ENCODE results near the gene NT5C3B. TPM values are rescaled to one million over a fixed set of nuclear protein-coding genes. Genes with fewer than 3 reads are reported as not detected.

The NT5C3B gene
- total and polyA plus RNA-seq, 12 donors = 14.5 to 48.5 (median 21.4) TPM

- peak overlapping the region in 4 of 10 donors; percentile 5 to 92 (median 19) for H3K4me3 ChIP-seq
- H3K27ac ChIP-seq = peak overlapping the region; percentile 76 to 97 (median 95)
- DNase-seq = peak; percentile 74 to 75
- peaks cover 0 to 6% (median 0%) of the 10 kb centered on the region in 7 donors for H3K27me3 ChIP-seq
- intact Hi-C loops (cut with DNase I) = no loop called here
- no peak for TF ChIP-seq CTCF (IDR thresholded peaks at IDR 0.05)
- no peaks in the 10 kb centered on the region for H3K9me3 ChIP-seq
- peaks cover 26 to 93% (median 83%) of the 10 kb centered on the region in 9 donors for H3K4me1 ChIP-seq
- ATAC-seq = peak in 7 of 8 donors; percentile 1 to 71 (median 20)
- no peaks in the 10 kb centered on the region for H3K36me3 ChIP-seq
- 11% methylated on average over 4 of the region's 4 CpGs for WGBS, 2 donors
Measured at GRCh38 chr17:41782142-41782541, 53.9 kb downstream of the NT5C3B start.

- intact Hi-C loops (cut with DNase I) = no loop called here
- peaks cover 31 to 96% (median 88%) of the 10 kb centered on the region in 9 donors for H3K4me1 ChIP-seq
- peaks cover 0 to 6% (median 0%) of the 10 kb centered on the region in 7 donors for H3K27me3 ChIP-seq
- DNase-seq (peak in 1 of 2 donors; percentile 56), ATAC-seq (no peak)
- no peaks in the 10 kb centered on the region for H3K36me3 ChIP-seq
- peak overlapping the region in 4 of 10 donors; percentile 5 to 92 (median 19) for H3K4me3 ChIP-seq
- no peaks in the 10 kb centered on the region for H3K9me3 ChIP-seq
- H3K27ac ChIP-seq = peak overlapping the region; percentile 76 to 97 (median 95)
- 35 to 37% methylated on average over 13 of the region's 13 CpGs for WGBS, 2 donors
- TF ChIP-seq CTCF (IDR thresholded peaks at IDR 0.05) = no peak
Measured at GRCh38 chr17:41781404-41782110, 54.5 kb downstream of the NT5C3B start.

GRCh38 chr17:41779954-41780353 is 56.1 kb downstream of the NT5C3B start:
- ATAC-seq = no peak

More at GRCh38 chr17:41779954-41780353, 56.1 kb downstream of the NT5C3B start:
- TF ChIP-seq CTCF (IDR thresholded peaks at IDR 0.05) = no peak
- Histone ChIP-seq H3K4me3 (no peak overlapping the region), H3K27me3 (peaks cover 0 to 6% (median 0%) of the 10 kb centered on the region in 7 donors), H3K9me3 (no peaks in the 10 kb centered on the region), H3K4me1 (peaks cover 45 to 100% (median 97%) of the 10 kb centered on the region in 9 donors), H3K27ac (peak overlapping the region in 9 of 10 donors; percentile 83 to 97 (median 95)), H3K36me3 (peaks cover 0 to 9% (median 0%) of the 10 kb centered on the region in 9 donors)
- WGBS, 2 donors = 88 to 92% methylated on average over 1 of the region's 1 CpG
- DNase-seq = no peak
- intact Hi-C loops (cut with DNase I) = no loop called here

Measured in heart right ventricle (tissue), 16 donors.